A549 (cell line): ENCODE data around the gene YDJC. TPM values are rescaled to one million over a fixed set of nuclear protein-coding genes. Genes with fewer than 3 reads are reported as not detected.

ENCODE experiments used
- ATAC-seq, 2 experiments: fragments of 200-7000 bp in 1 of 2; fragments of >200 bp in 1 of 2; cut with Nextera tagmentation in 1 of 2; cut with Tn5 transposase in 1 of 2; 3 replicates each; pipeline versions ENCODE4 v1.8.0 to v1.9.1; 2018 to 2020; ENCODE audit warnings: mild to moderate bottlenecking in 1 of 2, moderate library complexity in 1 of 2
- CTCF ChIA-PET: fragments of 300-600 bp; sonication (Branson Sonifier 250); formaldehyde crosslinking; extraction: SDS; loops from one replicate; lab custom pipeline; 2021; ENCODE audit warnings: antibody characterized with exemption, inconsistent platforms; lab: Yijun Ruan, JAX
- POLR2A ChIA-PET: fragments of 350-600 bp; formaldehyde crosslinking; extraction: SDS; loops from one replicate; lab custom pipeline; 2021; ENCODE audit warnings: antibody characterized with exemption, inconsistent platforms; lab: Yijun Ruan, JAX
- DNase-seq, 2 experiments: peaks; one replicate each; pipeline versions ENCODE4 v3.0.0 to v3.0.0-alpha.2; 2011 to 2016; ENCODE audit warnings: low read depth in 1 of 2, low spot score in 1 of 2
- FAIRE-seq: peaks from 2 replicates; lab custom pipeline; 2011; peaks lifted over from hg19 to GRCh38; lab: Jason Lieb, UNC
- H3K27ac ChIP-seq, 2 experiments: fragments of >200 bp; sonication (Bioruptor Twin); formaldehyde crosslinking; 3 replicates each; pipeline ENCODE4 v1.5.1; 2016 to 2017
- H3K4me1 ChIP-seq: fragments of >200 bp; sonication (Bioruptor Twin); formaldehyde crosslinking; 3 replicates; pipeline ENCODE4 v1.6.1; 2016
- H3K4me2 ChIP-seq: fragments of >200 bp; sonication (Bioruptor Twin); formaldehyde crosslinking; 3 replicates; pipeline ENCODE4 v1.6.1; 2016
- H3K4me3 ChIP-seq: fragments of >200 bp; sonication (Bioruptor Twin); formaldehyde crosslinking; 3 replicates; pipeline ENCODE4 v1.5.1; 2016
- H3K9me3 ChIP-seq: fragments of >200 bp; sonication (Bioruptor Twin); formaldehyde crosslinking; 3 replicates; pipeline ENCODE4 v1.6.1; 2016
- ATOH8 ChIP-seq: fragments of 250-450 bp; sonication (Bioruptor Pico); IDR thresholded peaks from 2 replicates; pipeline ENCODE4 v1.5.0; 2020; ENCODE audit warnings: low read depth, mild to moderate bottlenecking, moderate library complexity
- CEBPB ChIP-seq, 2 experiments: fragments of >200 bp in 1 of 2; sonication (Bioruptor Twin) in 1 of 2; formaldehyde crosslinking in 1 of 2; IDR thresholded peaks; 2 replicates each; pipeline ENCODE4 v1.6.1; 2012 to 2016
- EHF ChIP-seq: fragments of 250-450 bp; sonication (Bioruptor Pico); IDR thresholded peaks from 2 replicates; pipeline ENCODE4 v1.5.0; 2020; ENCODE audit warnings: mild to moderate bottlenecking
- ESRRA ChIP-seq: fragments of 150-350 bp; IDR thresholded peaks from 2 replicates; pipeline ENCODE4 v1.6.1; 2014; ENCODE audit warnings: mild to moderate bottlenecking, low read length, borderline replicate concordance
- FOSL2 ChIP-seq, 2 experiments: fragments of 450-650 bp in 1 of 2; fragments of >200 bp in 1 of 2; sonication (Bioruptor Twin) in 1 of 2; formaldehyde crosslinking; IDR thresholded peaks; 2 replicates each; pipeline versions ENCODE4 v1.5.0 to v1.6.1; 2016 to 2020; ENCODE audit warnings: mild to moderate bottlenecking in 1 of 2, moderate library complexity in 1 of 2
- GATA3 ChIP-seq: IDR thresholded peaks from 2 replicates; pipeline ENCODE4 v1.6.1; 2012; ENCODE audit warnings: borderline replicate concordance
- HEYL ChIP-seq: fragments of 250-450 bp; sonication (Bioruptor Pico); IDR thresholded peaks from 2 replicates; pipeline ENCODE4 v1.8.0; 2021; ENCODE audit warnings: mild to moderate bottlenecking, moderate library complexity
- JUN ChIP-seq, 2 experiments: fragments of >200 bp; sonication (Bioruptor Twin); formaldehyde crosslinking; IDR thresholded peaks; 2 replicates in 1 of 2; 3 replicates in 1 of 2; pipeline ENCODE4 v1.6.1; 2016 to 2017
- KDM1A ChIP-seq: fragments of 200-600 bp; sonication (generic); IDR thresholded peaks from 2 replicates; pipeline ENCODE4 v1.6.1; 2016; ENCODE audit warnings: low read depth, mild to moderate bottlenecking
- MAFK ChIP-seq: fragments of 450-650 bp; IDR thresholded peaks from 2 replicates; pipeline ENCODE4 v1.6.1; 2014; ENCODE audit not compliant: partially characterized antibody
- MAZ ChIP-seq: fragments of 150-350 bp; IDR thresholded peaks from 2 replicates; pipeline ENCODE4 v1.6.1; 2014; ENCODE audit warnings: antibody characterized with exemption, low read depth, low read length, borderline replicate concordance
- NPAS2 ChIP-seq: fragments of 250-450 bp; sonication (Bioruptor Pico); IDR thresholded peaks from 2 replicates; pipeline ENCODE4 v1.8.0; 2022; ENCODE audit warnings: mild to moderate bottlenecking, moderate library complexity, borderline replicate concordance
- RCOR1 ChIP-seq: fragments of 150-350 bp; IDR thresholded peaks from 2 replicates; pipeline ENCODE4 v1.6.1; 2014; ENCODE audit warnings: antibody characterized with exemption, low read length, low read depth
- RNF2 ChIP-seq: fragments of 200-600 bp; sonication (generic); IDR thresholded peaks from 2 replicates; pipeline ENCODE4 v1.6.1; 2016; ENCODE audit warnings: low read depth, mild to moderate bottlenecking, antibody characterized with exemption, moderate library complexity, borderline replicate concordance
- SMC3 ChIP-seq: fragments of >200 bp; sonication (Bioruptor Twin); formaldehyde crosslinking; IDR thresholded peaks from 3 replicates; pipeline ENCODE4 v1.6.1; 2018; ENCODE audit warnings: inconsistent platforms
- SREBF2 ChIP-seq: fragments of 450-650 bp; IDR thresholded peaks from 2 replicates; pipeline ENCODE4 v1.6.1; 2014; ENCODE audit warnings: mild to moderate bottlenecking, moderate library complexity
- USF2 ChIP-seq: fragments of 450-650 bp; IDR thresholded peaks from 2 replicates; pipeline ENCODE4 v1.6.1; 2014; ENCODE audit warnings: antibody characterized with exemption
- ZSCAN20 ChIP-seq: fragments of 250-450 bp; sonication (Bioruptor Pico); IDR thresholded peaks from 2 replicates; pipeline ENCODE4 v1.8.0; 2022; ENCODE audit warnings: mild to moderate bottlenecking, moderate library complexity
- WGBS: methylation state at CpG from one replicate; pipeline ENCODE4 v1.1.6; 2017; ENCODE audit errors: missing lambda C conversion rate; 5-methylcytosine and 5-hydroxymethylcytosine counted together
- polyA plus RNA-seq, 4 experiments: library from polyadenylated mRNA; depleted of rRNA in 3 of 4; stranded (reverse); fragments of >200 nt; fragmentation: RNase III in 1 of 4; extraction: RNeasy Plus Mini Kit Qiagen cat#74134 plus additional on column Dnase treatment in 1 of 4; gene quantifications; 2 replicates in 3 of 4; 3 replicates in 1 of 4; pipeline ENCODE4 v1.2.3, GENCODE V29; 2011 to 2017
- TF ChIP-seq, protein P1 (sequence below): fragments of 150-350 bp; IDR thresholded peaks from 2 replicates; pipeline ENCODE4 v1.6.1; 2014; ENCODE audit warnings: low read depth, mild to moderate bottlenecking, low read length

The YDJC gene
- polyA plus RNA-seq, 2 of the 4 experiments (the other 2 are of a cell fraction): 24.8 to 28.3 TPM

GRCh38 chr22:21606775-21607174, 23.0 kb downstream of the YDJC start:
- FAIRE-seq (no peak), ATAC-seq (no peak), DNase-seq (no peak)
- WGBS: 93% methylated on average over 8 of the region's 8 CpGs
- ChIA-PET POLR2A (interaction anchor here (1.5 kb wide), 1 partner anchor 22 kb away, joined by 3 read pairs; no protein-coding TSS in a partner anchor), CTCF (interaction anchor here (1.1 to 1.7 kb wide), 3 partner anchors 22 to 40 kb away, joined by 3 to 7 read pairs (median 5); partner anchors contain the start of gene YDJC)
- H3K27ac ChIP-seq: peak overlapping the region in 1 of 2 experiments; percentile 84; a peak in 2 of 6 replicates
- H3K4me1 ChIP-seq: peaks cover 18% of the 10 kb centered on the region
- TF ChIP-seq SREBF2 (no peak), FOSL2 (IDR thresholded peaks at IDR 0.05) (no peak), FOSL2 (CRISPR knock-in tag; IDR thresholded peaks at IDR 0.05) (no peak), NPAS2 (CRISPR knock-in tag) (no peak), ZSCAN20 (CRISPR knock-in tag) (no peak), HEYL (CRISPR knock-in tag) (no peak), RNF2 (no peak), MAFK (no peak), RCOR1 (no peak)
- TF ChIP-seq, protein P1, sequence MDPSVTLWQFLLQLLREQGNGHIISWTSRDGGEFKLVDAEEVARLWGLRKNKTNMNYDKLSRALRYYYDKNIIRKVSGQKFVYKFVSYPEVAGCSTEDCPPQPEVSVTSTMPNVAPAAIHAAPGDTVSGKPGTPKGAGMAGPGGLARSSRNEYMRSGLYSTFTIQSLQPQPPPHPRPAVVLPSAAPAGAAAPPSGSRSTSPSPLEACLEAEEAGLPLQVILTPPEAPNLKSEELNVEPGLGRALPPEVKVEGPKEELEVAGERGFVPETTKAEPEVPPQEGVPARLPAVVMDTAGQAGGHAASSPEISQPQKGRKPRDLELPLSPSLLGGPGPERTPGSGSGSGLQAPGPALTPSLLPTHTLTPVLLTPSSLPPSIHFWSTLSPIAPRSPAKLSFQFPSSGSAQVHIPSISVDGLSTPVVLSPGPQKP: no peak
- no peaks in the 10 kb centered on the region for H3K9me3 ChIP-seq
- no peak overlapping the region for H3K4me2 ChIP-seq
- no peak overlapping the region for H3K4me3 ChIP-seq

DNA sequence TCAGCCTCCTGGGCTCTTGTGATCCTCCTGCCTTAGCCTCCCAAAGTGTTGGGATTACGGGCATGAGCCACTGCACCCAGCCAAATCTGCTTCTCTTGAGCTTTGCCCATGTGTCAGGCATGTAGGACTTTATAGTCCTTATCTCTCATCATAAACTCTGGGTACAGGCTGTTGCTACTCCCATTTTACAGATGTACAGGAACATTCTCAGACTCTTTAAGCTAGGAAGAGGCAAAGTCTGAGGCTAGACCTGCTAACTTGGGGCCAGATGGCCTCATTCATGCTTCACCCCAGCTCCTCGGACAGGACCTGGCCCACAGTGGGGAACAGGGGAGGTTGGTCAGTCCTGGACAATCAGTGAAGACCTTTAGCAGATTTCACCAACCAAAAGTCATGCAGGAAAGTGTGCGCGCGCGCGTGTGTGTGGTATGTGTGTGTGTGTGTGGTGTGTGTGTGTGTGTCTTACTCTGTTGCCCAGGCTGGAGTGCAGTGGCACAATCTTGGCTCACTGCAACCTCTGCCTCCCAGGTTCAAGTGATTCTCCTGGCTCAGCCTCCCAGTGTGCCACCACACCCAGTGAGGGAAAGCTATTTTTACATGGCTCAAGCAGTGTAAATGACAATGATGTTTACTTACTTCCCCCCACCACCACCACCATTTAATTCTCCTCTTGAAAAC, 23.8 kb downstream of the YDJC start:
- DNase-seq (no peak), FAIRE-seq (no peak)
- Histone ChIP-seq H3K27ac (no peak overlapping the region), H3K9me3 (no peaks in the 10 kb centered on the region), H3K4me1 (peaks cover 18% of the 10 kb centered on the region), H3K4me2 (no peak overlapping the region), H3K4me3 (no peak overlapping the region)
- CTCF ChIA-PET: interaction anchor here (1.1 to 2.3 kb wide), 3 partner anchors 9 to 37 kb away, joined by 3 to 7 read pairs (median 5); partner anchors contain the start of gene YDJC
- WGBS: 97% methylated on average over 7 of the region's 7 CpGs
- POLR2A ChIA-PET: interaction anchor here (1.5 kb wide), 1 partner anchor 23 kb away, joined by 3 read pairs; no protein-coding TSS in a partner anchor
- TF ChIP-seq MAZ (no peak), CEBPB (IDR thresholded peaks at IDR 0.05) (no peak), MAFK (no peak), KDM1A (no peak), USF2 (no peak), EHF (CRISPR knock-in tag) (no peak), ESRRA (no peak), RNF2 (no peak), ATOH8 (no peak), SMC3 (no peak)
- TF ChIP-seq, all 56 proteins: peak for 0
- no peak for ATAC-seq

GRCh38 chr22:21603973-21604372, 25.8 kb downstream of the YDJC start:
- ChIA-PET CTCF (interaction anchor here (1.1 to 2.3 kb wide), 4 partner anchors 11 to 43 kb away, joined by 3 to 7 read pairs (median 4); no protein-coding TSS in a partner anchor), POLR2A (no interaction called here)
- no peak for FAIRE-seq
- Histone ChIP-seq H3K9me3 (no peaks in the 10 kb centered on the region), H3K4me2 (no peak overlapping the region), H3K4me3 (no peak overlapping the region)
- no peak for DNase-seq
- TF ChIP-seq GATA3 (no peak), JUN (IDR thresholded peaks at IDR 0.05) (no peak)
- TF ChIP-seq, all 56 proteins: peak for 0
- no peak for ATAC-seq
- 93% methylated on average over 9 of the region's 9 CpGs for WGBS
- Histone ChIP-seq H3K4me1 (peaks cover 18% of the 10 kb centered on the region), H3K27ac (no peak overlapping the region)
